IPS-11a (cell line): Measurements from ENCODE around the gene TEX29.

ENCODE experiments used
- H3K4me3 ChIP-seq: one replicate; pipeline ENCODE4 v1.5.1; 2013; ENCODE audit warnings: low read depth, low read length, control low read depth

Gene TEX29

GRCh38 chr13:111389621-111390521 is 69.4 kb downstream of the TEX29 start:
- no peak overlapping the region for H3K4me3 ChIP-seq

- no peak overlapping the region for H3K4me3 ChIP-seq
Observed at GRCh38 chr13:111390522-111391270, 70.3 kb downstream of the TEX29 start.

GRCh38 chr13:111392486-111392885 is 72.0 kb downstream of the TEX29 start:
- no peak overlapping the region for H3K4me3 ChIP-seq

- H3K4me3 ChIP-seq, result no peak overlapping the region
Observed at GRCh38 chr13:111393221-111393790, 72.9 kb downstream of the TEX29 start.
